Kidney (tissue), 14 donors: ENCODE measurements around the gene COL4A2. TPM values are rescaled to one million over a fixed set of nuclear protein-coding genes. Genes with fewer than 3 reads are reported as not detected.

Experiments used
- DNase-seq, 5 donors: peaks; one replicate each; pipeline ENCODE4 v3.0.0-alpha.2; 2013 to 2020
- FAIRE-seq: peaks from 2 replicates; lab custom pipeline; 2012; peaks lifted over from hg19 to GRCh38; lab: Jason Lieb, UNC
- H3K27ac ChIP-seq, 2 donors: one replicate each; pipeline ENCODE4 v1.7.0; 2013; ENCODE audit warnings: low read depth in 2 of 2, low read length in 2 of 2, inconsistent platforms in 1 of 2
- H3K27me3 ChIP-seq: one replicate; pipeline ENCODE4 v1.7.1; 2013; ENCODE audit warnings: low read length, inconsistent platforms; ENCODE audit not compliant: control insufficient read depth, insufficient read depth
- H3K36me3 ChIP-seq, 3 donors: one replicate each; pipeline versions ENCODE4 v1.7.0 to v1.7.1; 2013; ENCODE audit warnings: low read length in 3 of 3, control low read depth in 1 of 3, inconsistent platforms in 1 of 3; ENCODE audit not compliant: insufficient read depth in 3 of 3, control insufficient read depth in 2 of 3
- H3K4me1 ChIP-seq, 3 donors: one replicate each; pipeline versions ENCODE4 v1.7.0 to v1.7.1; 2013; ENCODE audit warnings: low read length in 3 of 3, inconsistent platforms in 1 of 3, low read depth in 1 of 3; ENCODE audit not compliant: control insufficient read depth in 2 of 3, insufficient read depth in 2 of 3
- H3K4me3 ChIP-seq, 3 donors: one replicate each; pipeline versions ENCODE4 v1.7.0 to v1.8.1; 2013; ENCODE audit warnings: low read length in 3 of 3, control low read depth in 1 of 3, inconsistent platforms in 1 of 3
- H3K9ac ChIP-seq, 3 donors: one replicate each; pipeline versions ENCODE4 v1.7.0 to v1.7.1; 2013; ENCODE audit warnings: low read length in 3 of 3, control low read depth in 1 of 3, inconsistent platforms in 1 of 3
- H3K9me3 ChIP-seq, 3 donors: one replicate each; pipeline versions ENCODE4 v1.7.0 to v1.7.1; 2013; ENCODE audit warnings: low read length in 3 of 3, control low read depth in 1 of 3, inconsistent platforms in 1 of 3; ENCODE audit not compliant: control insufficient read depth in 2 of 3, insufficient read depth in 1 of 3
- CTCF ChIP-seq: IDR thresholded peaks from 3 replicates; pipeline ENCODE4 v1.5.1; 2012; ENCODE audit warnings: mild to moderate bottlenecking, moderate library complexity, borderline replicate concordance; ENCODE audit not compliant: insufficient read depth; ENCODE audit errors: extremely low read depth
- intact Hi-C: fragments of 100-400 bp; cut with DNase I; formaldehyde crosslinking; loops from one replicate; pipeline ENCODE4 v1.11.1; 2022
- polyA plus RNA-seq: library from polyadenylated mRNA; stranded (reverse); fragments of 350-450 nt; fragmentation: Illumina TruSeq; extraction: RNeasy Lipid Tissue Mini Kit (QIAGEN cat#74804); gene quantifications from one replicate; pipeline ENCODE4 v1.2.3, GENCODE V29; 2014; ENCODE audit warnings: low read depth, low replicate concordance; ENCODE audit not compliant: insufficient read depth
- total RNA-seq: library from RNA; stranded (reverse); fragmentation: NEBNext Ultra II Directional; extraction: Animal tissue kit (Norgen Biotek cat#: 25700); gene quantifications from one replicate; pipeline ENCODE4 v1.2.1, GENCODE V29; 2021
- donor health status: control.
- donor health status: control.
- donor health status: control.
- donor health status: control.
- donor health status: control.
- donor health status: DM: yes; HTN: yes; CAD: no.
- donor health status: Normal renal cell carcinoma (clear cell type).

Gene COL4A2
- total and polyA plus RNA-seq, 2 donors from 2014 or later, result 126 to 265 TPM

- H3K27me3 ChIP-seq, result no peaks in the 10 kb centered on the region
- no peaks in the 10 kb centered on the region for H3K9me3 ChIP-seq
- no peak overlapping the region for H3K9ac ChIP-seq
- no peak for FAIRE-seq
- peak in 1 of 5 donors; percentile 16 for DNase-seq
- peaks cover 9 to 41% (median 35%) of the 10 kb centered on the region in 3 donors for H3K4me1 ChIP-seq
- no peak overlapping the region for H3K4me3 ChIP-seq
- no peak for TF ChIP-seq CTCF
- H3K27ac ChIP-seq, result peak overlapping the region; percentile 2 to 96
- intact Hi-C loops, result no loop called here
- H3K36me3 ChIP-seq, result peaks cover 4 to 15% (median 5%) of the 10 kb centered on the region in 3 donors
Measured at GRCh38 chr13:110318920-110319319, 11.8 kb downstream of the COL4A2 start.

GRCh38 chr13:110319397-110319773 is 12.3 kb downstream of the COL4A2 start:
- peak in 1 of 5 donors; percentile 19 for DNase-seq
- Histone ChIP-seq H3K9ac (peak overlapping the region in 1 of 3 donors; percentile 72), H3K4me1 (peaks cover 9 to 42% (median 39%) of the 10 kb centered on the region in 3 donors), H3K4me3 (peak overlapping the region in 2 of 3 donors; percentile 19 to 27), H3K36me3 (peaks cover 4 to 12% (median 5%) of the 10 kb centered on the region in 3 donors), H3K27ac (peak overlapping the region; percentile 69 to 96), H3K27me3 (no peaks in the 10 kb centered on the region), H3K9me3 (no peaks in the 10 kb centered on the region)
- no peak for TF ChIP-seq CTCF
- intact Hi-C loops, result no loop called here
- FAIRE-seq, result no peak

- H3K27ac ChIP-seq, result peak overlapping the region; percentile 69 to 96
- no peaks in the 10 kb centered on the region for H3K27me3 ChIP-seq
- peaks cover 9 to 41% (median 37%) of the 10 kb centered on the region in 3 donors for H3K4me1 ChIP-seq
- no peak for TF ChIP-seq CTCF
- intact Hi-C loops, result no loop called here
- peaks cover 4 to 12% (median 5%) of the 10 kb centered on the region in 3 donors for H3K36me3 ChIP-seq
- peak overlapping the region in 2 of 3 donors; percentile 27 to 72 for H3K9ac ChIP-seq
- no peaks in the 10 kb centered on the region for H3K9me3 ChIP-seq
- DNase-seq (peak; percentile 53 to 95 (median 89)), FAIRE-seq (peak; percentile 37)
- H3K4me3 ChIP-seq, result peak overlapping the region in 2 of 3 donors; percentile 27 to 40
Measured at GRCh38 chr13:110319774-110320509, 12.9 kb downstream of the COL4A2 start.
